ENCODE results near the gene ABCA3. TPM values are rescaled to one million over a fixed set of nuclear protein-coding genes. Genes with fewer than 3 reads are reported as not detected.

Gene ABCA3
- total and polyA plus RNA-seq, 2 donors (not counting 1 experiment from before 2014, with no cell fraction given), result 1.7 to 6.1 TPM

DNA sequence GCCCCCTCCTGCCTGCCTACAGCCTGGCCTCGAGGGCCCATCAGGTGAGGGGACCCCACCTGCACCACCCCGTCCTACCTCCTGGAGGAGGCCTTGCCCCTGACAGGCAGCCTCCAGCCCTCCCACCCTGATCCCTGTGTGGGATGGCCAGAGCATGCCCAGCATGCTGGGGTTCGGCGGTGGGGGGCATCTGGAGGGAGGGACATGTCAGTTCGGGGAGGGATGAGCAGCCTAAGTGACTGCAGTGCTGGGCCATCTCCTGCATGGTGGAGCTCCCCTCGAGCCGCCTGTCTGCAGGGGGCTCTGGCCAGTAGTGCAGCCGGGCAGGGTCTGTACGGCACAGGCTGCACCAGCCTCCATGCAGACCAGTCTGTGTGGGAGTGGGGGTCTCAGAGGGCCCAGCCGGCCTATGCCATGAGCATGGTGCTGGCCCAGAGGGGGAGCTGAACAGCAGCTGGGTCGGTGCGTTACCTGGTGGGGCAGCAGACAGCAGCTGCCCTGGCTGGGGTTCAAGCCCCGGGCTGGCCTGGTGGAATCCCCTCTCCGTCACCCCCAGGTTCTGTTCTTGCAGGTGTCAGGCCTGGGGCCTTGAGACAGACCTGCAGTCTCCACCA lies 68.6 kb downstream of the ABCA3 start:
- TF ChIP-seq EZH2 (IDR thresholded peaks at IDR 0.05; ENCODE audit: low read length, missing control alignments), result no peak
- TF ChIP-seq, protein P1, sequence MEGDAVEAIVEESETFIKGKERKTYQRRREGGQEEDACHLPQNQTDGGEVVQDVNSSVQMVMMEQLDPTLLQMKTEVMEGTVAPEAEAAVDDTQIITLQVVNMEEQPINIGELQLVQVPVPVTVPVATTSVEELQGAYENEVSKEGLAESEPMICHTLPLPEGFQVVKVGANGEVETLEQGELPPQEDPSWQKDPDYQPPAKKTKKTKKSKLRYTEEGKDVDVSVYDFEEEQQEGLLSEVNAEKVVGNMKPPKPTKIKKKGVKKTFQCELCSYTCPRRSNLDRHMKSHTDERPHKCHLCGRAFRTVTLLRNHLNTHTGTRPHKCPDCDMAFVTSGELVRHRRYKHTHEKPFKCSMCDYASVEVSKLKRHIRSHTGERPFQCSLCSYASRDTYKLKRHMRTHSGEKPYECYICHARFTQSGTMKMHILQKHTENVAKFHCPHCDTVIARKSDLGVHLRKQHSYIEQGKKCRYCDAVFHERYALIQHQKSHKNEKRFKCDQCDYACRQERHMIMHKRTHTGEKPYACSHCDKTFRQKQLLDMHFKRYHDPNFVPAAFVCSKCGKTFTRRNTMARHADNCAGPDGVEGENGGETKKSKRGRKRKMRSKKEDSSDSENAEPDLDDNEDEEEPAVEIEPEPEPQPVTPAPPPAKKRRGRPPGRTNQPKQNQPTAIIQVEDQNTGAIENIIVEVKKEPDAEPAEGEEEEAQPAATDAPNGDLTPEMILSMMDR (conservative IDR thresholded peaks at IDR 0.05 in 1 of 2, IDR thresholded peaks at IDR 0.05 in 1 of 2; ENCODE audit: low read depth in 1 of 2, low read length in 2 of 2), result no peak
- H2AFZ ChIP-seq (ENCODE audit: low read length), result no peak overlapping the region
- no peak overlapping the region for H3K9ac ChIP-seq (ENCODE audit: insufficient read depth, low read length)

DNA sequence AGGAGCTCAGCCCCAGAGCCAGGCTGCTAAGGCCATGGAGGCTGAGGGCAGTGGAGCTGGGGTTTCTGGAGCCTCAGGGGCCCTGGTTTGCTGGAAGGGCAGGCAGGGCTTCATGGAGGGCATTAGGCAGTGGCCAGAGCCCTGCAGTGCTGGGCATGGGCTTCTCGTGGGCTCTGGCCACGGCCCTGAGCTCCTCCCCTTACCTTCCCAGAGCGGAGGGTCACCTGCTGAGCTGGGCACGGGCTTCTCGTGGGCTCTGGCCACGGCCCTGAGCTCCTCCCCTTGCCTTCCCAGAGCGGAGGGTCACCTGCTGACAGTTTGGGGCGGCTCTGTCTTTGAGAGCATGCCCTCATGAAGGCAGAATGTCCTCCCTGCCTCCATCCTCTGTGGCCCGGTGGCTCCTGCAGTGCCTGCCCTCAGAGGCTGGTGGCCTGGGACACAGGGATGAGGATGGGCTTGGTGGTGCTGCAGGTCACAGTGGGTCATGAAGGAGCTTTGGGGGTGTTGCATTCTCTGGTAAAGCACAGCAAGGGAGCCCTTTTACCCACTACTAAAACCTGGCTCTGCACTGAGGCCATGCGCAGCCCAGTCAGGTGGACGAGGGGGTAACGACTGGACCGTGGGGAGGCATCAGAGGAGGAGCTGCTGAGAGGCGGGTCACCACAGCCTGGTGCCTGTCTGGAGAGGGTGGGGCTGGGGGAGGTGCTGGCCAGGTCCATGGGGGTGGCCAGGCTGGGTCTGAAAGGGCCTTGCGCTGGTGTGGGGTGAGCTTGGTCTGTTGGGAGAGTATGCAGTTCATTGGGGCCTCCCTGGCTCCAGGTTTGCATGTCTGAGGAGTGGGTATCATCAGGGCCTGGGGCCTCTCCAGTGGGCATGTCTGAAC lies 69.7 kb downstream of the ABCA3 start:
- Histone ChIP-seq H3K27me3 (ENCODE audit: control insufficient read depth, insufficient read depth, low read length) (no peaks in the 10 kb centered on the region), H3K9ac (ENCODE audit: insufficient read depth, low read length) (no peak overlapping the region), H3K4me3 (replicated peaks in 1 of 4; ENCODE audit: control extremely low read depth in 1 of 4, insufficient read depth in 1 of 4, low read depth in 3 of 4, low read length in 4 of 4) (no peak overlapping the region), H3K79me2 (ENCODE audit: control insufficient read depth, insufficient read depth, low read length) (peaks cover 35% of the 10 kb centered on the region), H2AFZ (ENCODE audit: low read length) (no peak overlapping the region), H3K4me2 (ENCODE audit: extremely low read depth, insufficient read depth, low read length) (no peak overlapping the region), H4K20me1 (ENCODE audit: control insufficient read depth, extremely low read depth, insufficient read depth, low read length) (no peaks in the 10 kb centered on the region), H3K36me3 (ENCODE audit: control insufficient read depth, insufficient read depth, low read length) (no peaks in the 10 kb centered on the region), H3K9me3 (ENCODE audit: control insufficient read depth, insufficient read depth, low read depth, low read length) (no peaks in the 10 kb centered on the region), H3K27ac (ENCODE audit: insufficient read depth, low read length) (no peak overlapping the region), H3K4me1 (ENCODE audit: control insufficient read depth, extremely low read depth, insufficient read depth, low read length) (peaks cover 7% of the 10 kb centered on the region)
- no peak for DNase-seq (ENCODE audit: low read depth in 2 of 2)
- TF ChIP-seq EZH2 (IDR thresholded peaks at IDR 0.05; ENCODE audit: low read length, missing control alignments), result no peak
- TF ChIP-seq, protein P1 (conservative IDR thresholded peaks at IDR 0.05 in 1 of 2, IDR thresholded peaks at IDR 0.05 in 1 of 2; ENCODE audit: low read depth in 1 of 2, low read length in 2 of 2), result no peak

More for the DNA sequence above, 68.6 kb downstream of the ABCA3 start:
- Histone ChIP-seq H3K27me3 (ENCODE audit: control insufficient read depth, insufficient read depth, low read length) (no peaks in the 10 kb centered on the region), H3K27ac (ENCODE audit: insufficient read depth, low read length) (no peak overlapping the region), H3K4me3 (replicated peaks in 1 of 4; ENCODE audit: control extremely low read depth in 1 of 4, insufficient read depth in 1 of 4, low read depth in 3 of 4, low read length in 4 of 4) (no peak overlapping the region), H3K79me2 (ENCODE audit: control insufficient read depth, insufficient read depth, low read length) (peaks cover 25% of the 10 kb centered on the region), H3K9me3 (ENCODE audit: control insufficient read depth, insufficient read depth, low read depth, low read length) (no peaks in the 10 kb centered on the region), H3K4me2 (ENCODE audit: extremely low read depth, insufficient read depth, low read length) (no peak overlapping the region), H4K20me1 (ENCODE audit: control insufficient read depth, extremely low read depth, insufficient read depth, low read length) (no peaks in the 10 kb centered on the region), H3K36me3 (ENCODE audit: control insufficient read depth, insufficient read depth, low read length) (no peaks in the 10 kb centered on the region), H3K4me1 (ENCODE audit: control insufficient read depth, extremely low read depth, insufficient read depth, low read length) (peaks cover 7% of the 10 kb centered on the region)
- DNase-seq (ENCODE audit: low read depth in 2 of 2), result no peak

DNA sequence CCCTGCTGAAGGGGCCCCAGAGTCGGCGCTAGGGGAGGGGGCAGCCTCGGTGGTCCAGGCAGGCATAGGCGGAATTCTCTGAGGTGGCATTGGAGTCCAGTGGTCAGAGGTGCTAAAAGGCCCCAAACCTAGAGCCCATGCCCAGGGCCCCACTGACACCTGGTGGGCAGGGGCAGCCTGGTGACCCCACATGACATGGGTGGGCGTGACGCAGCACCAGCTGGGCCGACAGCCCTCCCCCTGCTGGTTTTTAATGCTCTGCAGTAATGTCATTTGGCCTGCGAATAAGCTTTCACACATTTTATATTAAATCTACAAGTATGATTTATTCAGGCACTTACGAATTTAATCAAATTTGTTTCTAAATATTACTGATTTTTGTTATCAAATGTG lies 70.5 kb downstream of the ABCA3 start:
- Histone ChIP-seq H3K4me1 (ENCODE audit: control insufficient read depth, extremely low read depth, insufficient read depth, low read length) (peaks cover 7% of the 10 kb centered on the region), H3K79me2 (ENCODE audit: control insufficient read depth, insufficient read depth, low read length) (peaks cover 43% of the 10 kb centered on the region), H3K36me3 (ENCODE audit: control insufficient read depth, insufficient read depth, low read length) (no peaks in the 10 kb centered on the region), H3K9ac (ENCODE audit: insufficient read depth, low read length) (no peak overlapping the region), H3K27ac (ENCODE audit: insufficient read depth, low read length) (no peak overlapping the region), H3K4me2 (ENCODE audit: extremely low read depth, insufficient read depth, low read length) (peak overlapping the region; percentile 79), H3K4me3 (replicated peaks in 1 of 4; ENCODE audit: control extremely low read depth in 1 of 4, insufficient read depth in 1 of 4, low read depth in 3 of 4, low read length in 4 of 4) (peak overlapping the region in 1 of 4 experiments; percentile 87), H2AFZ (ENCODE audit: low read length) (no peak overlapping the region), H4K20me1 (ENCODE audit: control insufficient read depth, extremely low read depth, insufficient read depth, low read length) (peaks cover 2% of the 10 kb centered on the region), H3K9me3 (ENCODE audit: control insufficient read depth, insufficient read depth, low read depth, low read length) (no peaks in the 10 kb centered on the region), H3K27me3 (ENCODE audit: control insufficient read depth, insufficient read depth, low read length) (no peaks in the 10 kb centered on the region)
- DNase-seq (ENCODE audit: low read depth in 2 of 2), result no peak
- TF ChIP-seq, protein P1 (conservative IDR thresholded peaks at IDR 0.05 in 1 of 2, IDR thresholded peaks at IDR 0.05 in 1 of 2; ENCODE audit: low read depth in 1 of 2, low read length in 2 of 2), result no peak
- no peak for TF ChIP-seq EZH2 (IDR thresholded peaks at IDR 0.05; ENCODE audit: low read length, missing control alignments)

Data from fibroblast of lung (primary cell).